Endodermal cell (in vitro differentiated cells): Measurements from ENCODE around the gene ANGPTL4. TPM values are rescaled to one million over a fixed set of nuclear protein-coding genes. Genes with fewer than 3 reads are reported as not detected.

Experiments
- DNase-seq: peaks from one replicate; pipeline ENCODE4 v3.0.0-alpha.2; 2017
- H3K27ac ChIP-seq: 2 replicates; pipeline ENCODE4 v1.5.1; 2013; ENCODE audit warnings: mild to moderate bottlenecking, low read depth, low read length, moderate library complexity
- H3K27me3 ChIP-seq: 2 replicates; pipeline ENCODE4 v1.6.1; 2013; ENCODE audit warnings: mild to moderate bottlenecking, low read length, moderate library complexity; ENCODE audit not compliant: insufficient read depth, control insufficient read depth, poor library complexity, severe bottlenecking
- H3K36me3 ChIP-seq: 2 replicates; pipeline ENCODE4 v1.7.0; 2013; ENCODE audit warnings: mild to moderate bottlenecking, low read length, moderate library complexity; ENCODE audit not compliant: control insufficient read depth, insufficient read depth
- H3K4me1 ChIP-seq: one replicate; pipeline ENCODE4 v1.7.0; 2013; ENCODE audit warnings: low read length; ENCODE audit not compliant: control insufficient read depth, insufficient read depth
- H3K4me3 ChIP-seq: 2 replicates; pipeline ENCODE4 v1.5.1; 2013; ENCODE audit warnings: mild to moderate bottlenecking, low read length, moderate library complexity
- H3K9ac ChIP-seq: 2 replicates; pipeline ENCODE4 v1.6.1; 2013; ENCODE audit warnings: mild to moderate bottlenecking, low read length, moderate library complexity; ENCODE audit not compliant: poor library complexity, severe bottlenecking; ENCODE audit errors: extremely low read depth
- H3K9me3 ChIP-seq: 2 replicates; pipeline ENCODE4 v1.6.1; 2013; ENCODE audit warnings: mild to moderate bottlenecking, low read length, moderate library complexity; ENCODE audit not compliant: control insufficient read depth
- H3K27ac Mint-ChIP-seq: 2 replicates; pipeline ENCODE4 v1.8.0; 2020; ENCODE audit warnings: mixed read lengths
- H3K27me3 Mint-ChIP-seq: 2 replicates; pipeline ENCODE4 v1.8.0; 2021; ENCODE audit warnings: mild to moderate bottlenecking, mixed read lengths; ENCODE audit not compliant: insufficient read depth
- H3K36me3 Mint-ChIP-seq: 2 replicates; pipeline ENCODE4 v1.8.0; 2020; ENCODE audit warnings: low read depth, mixed read lengths
- H3K4me1 Mint-ChIP-seq: 2 replicates; pipeline ENCODE4 v1.8.0; 2020; ENCODE audit warnings: mixed read lengths
- H3K4me3 Mint-ChIP-seq: 2 replicates; pipeline ENCODE4 v1.8.0; 2020; ENCODE audit warnings: mild to moderate bottlenecking, moderate library complexity, mixed read lengths
- H3K9me3 Mint-ChIP-seq: 2 replicates; pipeline ENCODE4 v1.8.0; 2020; ENCODE audit warnings: mild to moderate bottlenecking, mixed read lengths
- WGBS, 2 experiments: methylation state at CpG; one replicate each; pipeline versions ENCODE4 v1.1.5 to v1.1.7; 2013; ENCODE audit warnings: missing lambda C conversion rate in 2 of 2, mixed read lengths in 1 of 2; ENCODE audit not compliant: insufficient coverage in 1 of 2, insufficient read length in 1 of 2; 5-methylcytosine and 5-hydroxymethylcytosine counted together
- total RNA-seq, 2 donors: library from RNA; stranded (reverse); fragmentation: NEBNext Ultra II Directional in 1 of 2; extraction: Animal tissue kit (Norgen Biotek cat#: 25700) in 1 of 2; gene quantifications; 2 replicates in 1 of 2; 3 replicates in 1 of 2; pipeline ENCODE4 v1.2.1, GENCODE V29; 2021
- TF ChIP-seq, protein P1 (sequence below): fragments of 200-600 bp; sonication (generic); conservative IDR thresholded peaks from 2 replicates; pipeline ENCODE4 v1.5.0; 2021; ENCODE audit warnings: antibody characterized with exemption, mild to moderate bottlenecking

The ANGPTL4 gene
- total RNA-seq, 2 donors from 2014 or later: 10.9 to 13.2 TPM

DNA sequence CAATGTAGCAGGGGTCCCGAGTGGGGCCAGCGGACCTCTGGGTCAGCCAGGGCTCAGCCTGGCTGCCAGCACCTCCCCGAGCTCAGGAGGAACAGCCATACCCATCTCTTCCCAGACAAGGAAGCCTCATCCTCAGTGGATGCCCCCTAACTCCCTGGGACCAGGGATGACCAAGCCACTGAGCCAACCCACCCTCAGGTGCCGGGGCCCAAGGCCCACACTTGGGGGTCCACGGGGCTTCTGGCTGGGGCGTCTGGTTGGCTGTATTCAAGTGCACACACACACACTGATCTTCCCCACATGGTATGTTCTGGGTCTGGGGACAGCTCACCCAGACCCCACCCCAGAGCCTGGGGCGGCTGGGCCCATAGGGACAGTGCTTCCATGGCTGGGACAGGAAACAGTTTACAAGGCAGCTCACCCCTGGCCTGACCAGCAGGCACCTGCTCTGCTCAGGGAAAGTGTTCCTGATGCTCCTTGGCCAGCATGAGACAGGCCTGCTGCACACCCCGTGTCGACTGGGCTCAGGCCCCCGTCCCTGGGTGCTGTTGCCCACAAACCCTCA is 33.9 kb downstream of the ANGPTL4 start:
- Histone ChIP-seq H3K9me3 (no peaks in the 10 kb centered on the region), H3K27ac (no peak overlapping the region), H3K9ac (no peak overlapping the region), H3K4me3 (no peak overlapping the region), H3K36me3 (peaks cover 20% of the 10 kb centered on the region), H3K4me1 (no peaks in the 10 kb centered on the region), H3K27me3 (no peaks in the 10 kb centered on the region)
- H3K9me3 Mint-ChIP-seq: no peaks in the 10 kb centered on the region
- TF ChIP-seq, protein P1, sequence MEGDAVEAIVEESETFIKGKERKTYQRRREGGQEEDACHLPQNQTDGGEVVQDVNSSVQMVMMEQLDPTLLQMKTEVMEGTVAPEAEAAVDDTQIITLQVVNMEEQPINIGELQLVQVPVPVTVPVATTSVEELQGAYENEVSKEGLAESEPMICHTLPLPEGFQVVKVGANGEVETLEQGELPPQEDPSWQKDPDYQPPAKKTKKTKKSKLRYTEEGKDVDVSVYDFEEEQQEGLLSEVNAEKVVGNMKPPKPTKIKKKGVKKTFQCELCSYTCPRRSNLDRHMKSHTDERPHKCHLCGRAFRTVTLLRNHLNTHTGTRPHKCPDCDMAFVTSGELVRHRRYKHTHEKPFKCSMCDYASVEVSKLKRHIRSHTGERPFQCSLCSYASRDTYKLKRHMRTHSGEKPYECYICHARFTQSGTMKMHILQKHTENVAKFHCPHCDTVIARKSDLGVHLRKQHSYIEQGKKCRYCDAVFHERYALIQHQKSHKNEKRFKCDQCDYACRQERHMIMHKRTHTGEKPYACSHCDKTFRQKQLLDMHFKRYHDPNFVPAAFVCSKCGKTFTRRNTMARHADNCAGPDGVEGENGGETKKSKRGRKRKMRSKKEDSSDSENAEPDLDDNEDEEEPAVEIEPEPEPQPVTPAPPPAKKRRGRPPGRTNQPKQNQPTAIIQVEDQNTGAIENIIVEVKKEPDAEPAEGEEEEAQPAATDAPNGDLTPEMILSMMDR: no peak
- DNase-seq: no peak
- H3K27me3 Mint-ChIP-seq: no peaks in the 10 kb centered on the region
- no peak overlapping the region for H3K4me3 Mint-ChIP-seq
- peaks cover 48% of the 10 kb centered on the region for H3K36me3 Mint-ChIP-seq
- WGBS, 2 experiments: 94 to 98% methylated on average over 5 to 10 of the region's 10 CpGs
- no peak overlapping the region for H3K27ac Mint-ChIP-seq
- H3K4me1 Mint-ChIP-seq: peaks cover 8% of the 10 kb centered on the region

DNA sequence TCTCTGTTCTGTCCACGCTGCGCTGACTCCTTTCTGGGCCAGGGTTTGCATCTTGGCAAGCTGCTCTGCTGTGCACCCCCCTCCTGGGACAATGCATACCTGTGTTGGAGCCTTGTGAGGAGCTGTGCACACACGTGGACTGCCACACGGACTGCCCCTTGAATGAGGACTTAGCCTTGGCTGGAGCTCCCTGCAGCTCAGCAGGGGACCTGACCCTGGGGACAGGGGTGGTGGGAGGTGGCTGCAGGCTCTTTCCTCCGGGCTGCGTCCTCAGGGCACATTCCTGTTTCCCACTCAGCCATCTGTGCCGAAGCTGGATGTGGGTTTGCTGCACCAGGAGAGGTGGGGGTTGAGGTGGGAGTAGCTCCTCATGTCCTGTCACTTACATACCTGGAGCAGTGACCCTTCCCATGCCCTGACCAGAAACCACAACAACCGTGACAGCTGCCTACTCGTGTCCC is 34.4 kb downstream of the ANGPTL4 start:
- no peak overlapping the region for H3K4me3 Mint-ChIP-seq
- Histone ChIP-seq H3K9me3 (no peaks in the 10 kb centered on the region), H3K36me3 (peaks cover 22% of the 10 kb centered on the region), H3K27ac (no peak overlapping the region), H3K4me3 (no peak overlapping the region), H3K27me3 (no peaks in the 10 kb centered on the region), H3K4me1 (no peaks in the 10 kb centered on the region), H3K9ac (no peak overlapping the region)
- peaks cover 8% of the 10 kb centered on the region for H3K4me1 Mint-ChIP-seq
- no peaks in the 10 kb centered on the region for H3K27me3 Mint-ChIP-seq
- no peak for DNase-seq
- peaks cover 53% of the 10 kb centered on the region for H3K36me3 Mint-ChIP-seq
- no peaks in the 10 kb centered on the region for H3K9me3 Mint-ChIP-seq
- H3K27ac Mint-ChIP-seq: no peak overlapping the region
- TF ChIP-seq, protein P1: no peak
- whole genome bisulfite sequencing, 2 experiments: 89 to 96% methylated on average over 6 to 9 of the region's 9 CpGs

- Histone ChIP-seq H3K27me3 (no peaks in the 10 kb centered on the region), H3K4me3 (no peak overlapping the region), H3K4me1 (no peaks in the 10 kb centered on the region), H3K36me3 (peaks cover 27% of the 10 kb centered on the region), H3K9me3 (no peaks in the 10 kb centered on the region), H3K27ac (no peak overlapping the region), H3K9ac (no peak overlapping the region)
- Mint-ChIP-seq H3K27ac (no peak overlapping the region), H3K4me1 (peaks cover 8% of the 10 kb centered on the region), H3K9me3 (no peaks in the 10 kb centered on the region), H3K27me3 (no peaks in the 10 kb centered on the region), H3K4me3 (no peak overlapping the region), H3K36me3 (peaks cover 58% of the 10 kb centered on the region)
- DNase-seq: no peak
- TF ChIP-seq, protein P1: no peak
- 94 to 97% methylated on average over 18 to 34 of the region's 34 CpGs for WGBS, 2 experiments
These were observed 35.8 kb downstream of the ANGPTL4 start for GRCh38 chr19:8399681-8400188.
